GM12872 (cell line): ENCODE results near the gene ANKLE1.

Experiments
- TF ChIP-seq, protein P1 (sequence below): IDR thresholded peaks from 3 replicates; pipeline ENCODE4 v1.5.1; 2011; ENCODE audit warnings: low read depth, mild to moderate bottlenecking, low read length, moderate library complexity; ENCODE audit not compliant: insufficient read depth

Gene ANKLE1

DNA sequence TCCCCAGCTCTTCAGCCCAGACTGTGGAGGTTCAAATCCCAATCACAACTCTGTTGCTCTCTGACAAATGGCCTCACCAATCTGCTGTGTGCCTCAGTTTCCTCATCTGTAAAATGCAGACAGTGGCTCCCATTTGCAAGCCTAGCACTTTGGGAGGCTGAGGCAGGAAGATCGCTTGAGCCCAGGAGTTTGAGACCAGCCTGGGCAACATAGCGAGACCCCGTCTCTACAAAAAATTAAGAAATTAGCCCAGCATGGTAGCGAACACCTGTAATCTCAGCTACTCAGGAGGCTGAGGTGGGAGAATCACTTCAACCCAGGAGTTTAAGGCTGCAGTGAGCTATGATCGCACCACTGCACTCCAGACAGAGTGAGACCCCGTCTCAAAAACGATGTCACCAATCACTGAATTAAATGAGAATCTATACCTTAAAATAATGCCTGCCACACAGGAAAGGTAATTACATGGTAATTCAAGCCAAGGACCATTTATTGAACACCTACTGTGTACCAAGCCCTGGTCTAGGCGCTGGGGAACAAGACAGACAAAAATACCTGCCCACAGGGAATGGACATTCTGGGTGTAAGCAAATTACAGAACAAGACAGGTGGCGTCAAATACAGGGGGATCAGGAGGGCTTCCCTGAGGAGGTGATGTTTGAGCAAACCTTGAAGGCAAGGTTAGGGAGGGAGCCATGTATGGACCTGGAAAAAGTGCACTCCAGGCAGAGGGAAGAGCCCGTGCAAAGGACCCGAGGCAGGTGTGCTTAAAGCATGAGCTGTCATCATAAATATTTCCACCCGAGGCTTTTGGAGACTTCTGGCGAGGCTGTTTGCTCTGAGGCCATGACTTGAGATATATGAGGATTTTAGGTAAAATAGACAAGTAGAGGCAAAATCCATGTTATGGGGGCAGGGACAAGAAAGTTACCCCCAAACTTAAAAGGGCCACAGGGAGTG lies 43.7 kb upstream of the ANKLE1 start:
- TF ChIP-seq, protein P1, sequence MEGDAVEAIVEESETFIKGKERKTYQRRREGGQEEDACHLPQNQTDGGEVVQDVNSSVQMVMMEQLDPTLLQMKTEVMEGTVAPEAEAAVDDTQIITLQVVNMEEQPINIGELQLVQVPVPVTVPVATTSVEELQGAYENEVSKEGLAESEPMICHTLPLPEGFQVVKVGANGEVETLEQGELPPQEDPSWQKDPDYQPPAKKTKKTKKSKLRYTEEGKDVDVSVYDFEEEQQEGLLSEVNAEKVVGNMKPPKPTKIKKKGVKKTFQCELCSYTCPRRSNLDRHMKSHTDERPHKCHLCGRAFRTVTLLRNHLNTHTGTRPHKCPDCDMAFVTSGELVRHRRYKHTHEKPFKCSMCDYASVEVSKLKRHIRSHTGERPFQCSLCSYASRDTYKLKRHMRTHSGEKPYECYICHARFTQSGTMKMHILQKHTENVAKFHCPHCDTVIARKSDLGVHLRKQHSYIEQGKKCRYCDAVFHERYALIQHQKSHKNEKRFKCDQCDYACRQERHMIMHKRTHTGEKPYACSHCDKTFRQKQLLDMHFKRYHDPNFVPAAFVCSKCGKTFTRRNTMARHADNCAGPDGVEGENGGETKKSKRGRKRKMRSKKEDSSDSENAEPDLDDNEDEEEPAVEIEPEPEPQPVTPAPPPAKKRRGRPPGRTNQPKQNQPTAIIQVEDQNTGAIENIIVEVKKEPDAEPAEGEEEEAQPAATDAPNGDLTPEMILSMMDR: no peak

DNA sequence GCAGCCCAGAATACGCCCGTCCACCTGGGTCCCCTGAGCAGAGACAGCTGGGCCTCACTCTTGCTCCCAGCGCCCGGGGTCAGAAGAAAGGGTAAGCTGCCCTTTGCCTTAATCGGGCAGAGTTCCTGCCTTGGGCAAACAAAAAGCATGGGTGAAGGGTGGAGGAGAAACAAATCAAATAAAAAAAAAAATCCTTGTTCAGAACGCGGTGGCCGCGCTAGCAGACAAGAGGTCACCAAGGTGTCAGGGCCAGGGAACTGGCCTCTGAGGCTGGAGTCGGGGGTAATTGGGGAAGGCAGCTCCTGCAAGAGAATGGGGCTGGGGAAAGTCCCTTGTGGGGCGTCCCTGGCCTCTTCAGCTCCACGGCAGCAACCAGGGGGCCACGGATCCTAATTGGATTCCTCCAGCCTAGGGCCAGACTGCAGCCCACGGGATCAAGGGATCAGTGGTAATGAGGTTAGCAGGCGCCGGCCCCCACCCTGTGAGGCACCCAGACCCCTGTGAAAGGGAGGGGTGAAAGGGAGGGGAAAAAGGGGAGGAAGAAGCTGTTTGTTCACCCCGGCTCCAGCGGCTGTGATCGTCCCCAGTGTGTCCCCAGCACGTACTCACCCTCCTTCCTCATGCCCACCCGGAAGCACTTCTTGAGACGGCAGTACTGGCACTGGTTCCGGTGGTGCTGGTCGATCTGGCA lies 41.5 kb upstream of the ANKLE1 start:
- TF ChIP-seq, protein P1: no peak

DNA sequence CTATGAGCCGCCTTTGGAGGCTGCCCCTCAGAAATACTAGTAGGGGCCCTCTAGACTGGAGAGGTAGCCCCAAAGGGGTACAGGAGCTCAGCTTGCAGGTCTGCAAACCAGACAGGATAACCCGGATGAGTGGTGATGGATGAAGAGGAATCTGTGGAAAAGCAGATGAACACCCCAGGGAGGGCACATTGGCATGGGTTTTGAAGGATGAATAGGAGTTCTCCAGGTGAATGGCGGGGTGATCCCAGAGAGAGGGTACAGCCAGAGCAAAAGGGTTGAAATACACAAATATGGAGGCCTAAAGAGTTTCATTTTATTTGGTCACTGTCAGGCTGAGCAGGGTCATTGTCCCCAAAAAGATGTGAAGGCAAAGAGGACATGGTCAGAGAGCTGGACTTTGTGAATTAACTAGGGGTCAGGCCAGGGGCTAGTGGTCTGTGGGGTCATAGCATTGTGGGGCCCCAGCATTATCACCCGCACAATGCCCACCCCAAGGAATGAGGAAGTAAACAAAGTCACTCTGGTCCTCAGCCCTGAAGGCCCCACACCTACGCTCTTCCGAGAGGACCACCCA lies 40.8 kb upstream of the ANKLE1 start:
- TF ChIP-seq, protein P1: no peak

DNA sequence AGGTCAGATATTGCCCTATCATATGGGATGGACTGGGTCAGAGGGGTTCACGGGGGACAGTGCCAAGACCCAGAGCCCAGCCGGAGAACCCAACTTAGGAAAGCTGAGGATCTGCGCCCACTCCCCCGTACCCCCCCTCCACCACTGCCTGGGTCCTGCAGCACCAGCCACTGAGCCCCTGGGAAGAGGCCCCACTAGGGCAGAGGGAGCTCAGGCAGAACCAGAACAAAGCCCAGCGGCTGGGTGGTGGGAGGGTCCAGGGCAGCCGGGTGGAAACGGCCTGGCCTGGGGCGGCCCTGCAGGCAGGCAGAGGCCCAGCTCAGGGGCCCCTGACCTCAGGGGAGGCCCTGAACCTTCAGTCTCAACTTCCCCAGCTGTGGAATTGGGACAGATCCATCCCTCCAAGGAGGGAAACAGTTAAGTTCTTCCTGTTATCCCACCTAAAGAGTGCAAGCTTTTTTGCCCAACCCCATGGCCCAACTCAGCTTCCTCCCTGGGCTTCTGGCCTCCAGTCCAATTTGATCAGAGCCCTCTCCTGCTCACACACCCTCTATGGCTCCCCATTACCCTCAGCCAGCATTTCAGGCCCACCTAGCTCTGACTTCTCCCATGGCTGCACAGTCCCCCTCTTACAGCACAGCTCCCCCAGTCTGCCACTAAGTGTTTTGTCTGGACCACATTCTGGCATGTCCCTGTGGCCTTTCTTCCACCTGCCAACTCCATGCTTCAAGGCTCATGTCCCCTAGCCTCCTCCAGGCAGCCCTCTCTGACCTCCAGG lies 39.1 kb upstream of the ANKLE1 start:
- TF ChIP-seq, protein P1: no peak

DNA sequence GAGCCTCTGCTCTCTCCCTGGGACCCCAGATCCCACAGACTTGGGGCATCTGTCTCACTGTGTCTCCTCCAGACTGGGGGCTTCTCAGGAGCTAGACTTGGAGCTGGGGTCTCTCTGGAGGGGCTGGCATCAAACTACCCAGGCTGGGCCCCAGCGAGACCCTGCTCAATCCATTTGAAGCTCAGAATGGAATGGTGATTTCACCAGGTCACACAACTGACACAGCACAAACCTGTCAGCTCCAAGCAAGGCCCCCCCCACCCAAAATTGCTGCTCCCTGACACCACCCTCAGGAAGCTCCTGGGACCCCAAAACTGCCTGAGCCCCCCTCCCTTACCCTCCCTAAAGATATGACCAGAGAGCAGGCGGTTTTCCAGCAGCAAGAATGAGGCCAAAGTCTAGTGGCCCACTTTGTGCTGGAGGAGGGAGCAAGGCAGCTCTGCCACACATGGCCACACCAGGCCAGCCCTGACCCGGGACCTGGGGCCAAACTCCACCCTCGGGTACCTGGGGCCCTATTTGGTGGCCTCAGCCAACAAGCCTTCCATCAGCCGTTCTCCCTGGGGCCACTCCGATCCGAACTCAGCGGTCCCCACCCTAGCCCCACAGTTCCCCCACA lies 38.4 kb upstream of the ANKLE1 start:
- TF ChIP-seq, protein P1: no peak

DNA sequence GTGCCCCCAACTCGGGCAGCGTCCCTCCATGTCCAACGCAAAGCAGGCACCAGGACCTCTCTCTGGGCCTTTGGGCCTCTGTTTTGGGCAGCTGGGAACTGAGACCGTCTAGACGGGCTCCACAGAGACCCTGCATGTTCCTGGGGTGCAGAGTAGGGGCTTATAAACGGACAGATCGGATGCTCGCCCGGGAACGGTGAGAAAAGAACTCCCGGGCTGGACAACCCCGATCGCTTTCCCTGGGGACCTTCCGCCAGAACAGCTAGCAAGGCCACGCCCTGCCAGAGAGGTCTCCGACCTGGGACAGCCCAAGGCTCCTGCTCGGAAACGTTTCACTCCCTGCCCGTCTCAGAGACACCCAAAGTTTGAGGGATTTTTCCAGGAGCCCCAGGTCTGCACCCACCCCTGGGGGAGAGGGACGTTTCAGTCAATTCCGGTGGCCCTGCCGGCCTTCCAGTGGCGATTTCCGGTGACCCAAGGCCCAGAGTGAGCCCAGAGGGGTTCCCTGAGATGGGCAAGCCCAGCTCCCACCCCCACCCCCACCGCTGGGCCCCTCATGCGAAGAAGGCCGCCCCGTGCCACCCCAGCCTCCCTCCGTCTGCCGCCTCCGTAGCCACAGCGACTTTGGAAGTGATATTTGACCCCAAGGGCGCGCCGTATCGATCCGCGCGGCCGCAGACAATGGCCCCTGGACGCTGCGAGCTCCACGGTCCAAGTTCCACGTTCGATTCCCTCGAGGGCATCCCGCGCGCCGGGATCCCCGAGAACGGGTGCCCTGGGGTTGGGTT lies 37.7 kb upstream of the ANKLE1 start:
- TF ChIP-seq, protein P1: no peak
